ENCODE measurements around the gene ZNF236. TPM values are rescaled to one million over a fixed set of nuclear protein-coding genes. Genes with fewer than 3 reads are reported as not detected.
A peak's percentile ranks its signal among the peaks of the same experiment; 100 is the strongest.
"Not testable (repeated sequence)": the region's sequence is repeated elsewhere in the genome, so short reads cannot be mapped to it uniquely, and the experiment has no call there.

The ZNF236 gene
- total RNA-seq, 1 donor from 2014 or later: 6.5 TPM

DNA sequence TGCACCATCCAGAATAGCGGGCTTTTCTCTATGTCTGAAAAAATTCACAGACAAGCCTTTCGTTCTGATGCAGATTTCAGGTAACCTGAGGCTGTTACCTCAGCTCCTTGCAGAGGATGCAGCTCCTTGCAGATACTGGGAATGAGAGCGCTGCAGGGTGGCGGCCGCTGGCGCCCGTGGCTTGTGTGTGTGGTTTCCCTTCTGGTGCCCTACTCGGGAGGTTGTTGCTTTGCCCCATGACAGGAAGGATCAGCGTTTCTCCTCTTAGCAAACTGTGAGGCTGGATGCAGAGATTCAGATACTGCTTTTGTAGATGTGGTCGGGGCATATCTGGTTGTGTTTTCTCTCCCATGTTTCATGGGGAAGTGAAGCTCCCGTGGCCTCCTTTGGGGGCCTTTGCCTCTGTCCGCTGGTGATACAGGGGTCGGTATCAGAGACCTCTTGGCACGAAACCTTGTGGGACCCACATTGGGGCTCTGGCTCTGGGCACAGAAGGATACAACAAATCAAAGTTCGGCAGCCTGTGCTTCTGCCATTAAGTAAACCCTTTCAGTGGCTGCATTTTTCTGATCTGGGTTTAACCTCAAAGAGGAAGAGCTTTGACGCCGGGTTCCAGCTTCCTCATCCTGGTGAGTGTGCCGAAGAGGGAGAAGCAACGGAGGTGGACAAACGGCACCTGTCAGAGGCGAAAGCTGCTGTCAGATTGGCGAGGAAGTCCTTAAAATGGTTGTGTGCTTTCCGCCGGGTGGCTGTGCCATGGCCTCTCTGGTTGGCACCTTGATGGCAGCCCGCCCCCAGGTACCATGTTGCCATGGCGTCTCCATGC, 182.4 kb downstream of the ZNF236 start:
- DNase-seq (ENCODE audit: low read depth in 2 of 2): peak in 1 of 2 donors; percentile 14

DNA sequence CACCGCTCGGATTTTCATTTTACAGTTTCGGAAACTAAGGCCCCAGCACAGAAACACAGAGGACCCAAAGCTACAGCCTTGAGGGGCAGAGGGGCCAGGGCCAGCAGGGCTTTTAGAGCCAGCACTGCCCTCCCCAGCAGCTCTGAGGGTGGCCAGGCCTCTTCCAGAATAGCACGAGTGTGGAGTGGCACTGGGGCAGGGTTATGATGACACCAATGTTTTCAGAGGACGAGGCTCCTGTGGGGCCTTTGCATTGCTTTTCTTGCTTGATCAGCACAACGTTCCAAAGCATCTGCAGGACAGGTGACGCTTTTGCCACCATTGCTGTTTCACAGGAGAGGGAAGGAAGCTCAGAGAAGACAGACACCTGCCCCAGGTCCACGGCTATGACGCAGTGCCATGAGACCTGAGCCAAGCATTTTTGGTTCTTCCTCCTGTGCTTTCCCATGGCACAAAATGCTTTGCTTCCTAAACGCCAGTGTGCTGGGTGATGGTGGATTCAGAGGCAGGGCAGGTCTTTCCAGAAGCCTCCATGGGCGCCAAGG, 183.4 kb downstream of the ZNF236 start:
- DNase-seq (ENCODE audit: low read depth in 2 of 2): no peak

DNA sequence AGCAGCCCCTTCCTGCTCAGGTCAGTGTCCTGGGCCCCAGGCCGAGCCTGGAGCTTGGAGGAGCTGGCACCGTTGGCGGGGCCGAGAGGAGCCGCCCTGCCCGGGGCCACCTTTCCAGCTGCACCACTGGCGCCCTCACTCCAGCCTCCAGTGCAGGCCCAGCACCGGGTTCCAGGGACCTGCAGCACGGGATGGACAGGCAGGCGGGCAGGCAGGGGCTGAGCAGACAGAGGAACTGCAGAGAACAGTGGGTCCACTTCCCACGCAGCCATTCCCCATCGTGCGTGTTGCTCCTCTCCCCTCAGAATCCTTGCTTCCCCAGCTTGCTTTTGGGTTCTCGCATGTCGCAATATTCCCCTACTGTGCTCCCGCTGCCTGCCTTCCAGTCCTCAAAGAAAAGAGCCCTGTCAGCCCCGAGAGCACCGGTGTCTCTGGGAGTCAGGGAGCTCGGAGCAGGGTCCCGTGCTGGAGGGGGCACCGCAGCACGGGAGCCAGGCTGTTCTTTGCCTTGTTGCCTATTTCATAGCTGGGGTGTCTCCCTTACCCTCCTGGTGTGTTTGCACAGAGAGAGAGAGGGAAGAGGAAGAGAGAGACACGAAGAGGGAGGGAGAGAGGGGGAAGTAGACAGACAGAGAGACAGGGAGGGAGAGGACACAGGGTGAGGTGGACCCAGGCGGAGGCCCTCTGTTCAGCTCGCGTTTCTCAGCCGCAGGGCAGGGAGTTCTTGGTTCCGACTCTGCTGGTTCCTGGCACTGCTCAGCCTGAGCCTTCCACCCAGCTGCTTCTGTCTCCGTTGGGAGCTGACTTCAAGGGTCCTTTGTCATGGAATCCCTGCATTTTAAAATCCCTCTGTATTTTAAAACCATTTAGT, 184.2 kb downstream of the ZNF236 start:
- no peak for DNase-seq (ENCODE audit: low read depth in 2 of 2)

DNA sequence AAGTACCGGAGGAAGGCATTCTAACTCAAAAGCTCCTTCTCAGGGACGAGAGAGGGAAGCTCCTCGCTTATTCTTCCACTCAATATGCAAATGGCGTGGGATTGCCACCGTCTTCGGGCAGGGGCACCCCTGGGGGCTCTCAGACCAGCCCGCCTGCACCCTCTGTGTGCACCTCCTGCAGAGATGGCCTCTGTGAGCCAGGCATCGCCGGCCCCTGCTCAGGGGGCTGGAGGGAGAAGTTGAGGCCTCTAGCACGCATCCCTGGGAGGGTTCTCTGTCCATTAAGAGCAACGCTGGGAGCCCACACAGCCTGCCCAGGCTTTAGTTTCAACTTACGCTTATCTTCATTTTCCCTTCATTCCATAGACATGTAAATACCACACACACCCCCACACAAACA, 184.9 kb downstream of the ZNF236 start:
- no peak for DNase-seq (ENCODE audit: low read depth in 2 of 2)

DNA sequence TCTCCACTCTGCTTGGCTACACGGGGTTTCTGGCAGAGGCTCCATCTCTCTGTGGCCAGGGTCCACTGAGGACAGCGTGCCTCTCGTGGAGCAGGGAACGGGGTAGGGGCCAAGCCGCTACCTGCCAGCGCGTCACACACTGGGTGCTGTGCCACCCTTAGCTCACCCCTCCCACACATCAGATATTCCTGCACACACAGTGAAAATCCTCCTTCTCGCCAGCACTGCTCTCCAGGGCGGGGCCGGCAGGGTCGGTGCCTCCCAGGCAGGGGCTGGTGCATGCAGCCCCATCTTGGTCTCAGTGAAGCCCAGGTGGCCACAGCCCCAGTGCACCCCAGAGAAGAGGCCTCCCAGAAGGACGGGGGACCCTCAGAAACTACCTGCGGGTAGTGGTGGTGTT, 185.6 kb downstream of the ZNF236 start:
- no peak for DNase-seq (ENCODE audit: low read depth in 2 of 2)

DNA sequence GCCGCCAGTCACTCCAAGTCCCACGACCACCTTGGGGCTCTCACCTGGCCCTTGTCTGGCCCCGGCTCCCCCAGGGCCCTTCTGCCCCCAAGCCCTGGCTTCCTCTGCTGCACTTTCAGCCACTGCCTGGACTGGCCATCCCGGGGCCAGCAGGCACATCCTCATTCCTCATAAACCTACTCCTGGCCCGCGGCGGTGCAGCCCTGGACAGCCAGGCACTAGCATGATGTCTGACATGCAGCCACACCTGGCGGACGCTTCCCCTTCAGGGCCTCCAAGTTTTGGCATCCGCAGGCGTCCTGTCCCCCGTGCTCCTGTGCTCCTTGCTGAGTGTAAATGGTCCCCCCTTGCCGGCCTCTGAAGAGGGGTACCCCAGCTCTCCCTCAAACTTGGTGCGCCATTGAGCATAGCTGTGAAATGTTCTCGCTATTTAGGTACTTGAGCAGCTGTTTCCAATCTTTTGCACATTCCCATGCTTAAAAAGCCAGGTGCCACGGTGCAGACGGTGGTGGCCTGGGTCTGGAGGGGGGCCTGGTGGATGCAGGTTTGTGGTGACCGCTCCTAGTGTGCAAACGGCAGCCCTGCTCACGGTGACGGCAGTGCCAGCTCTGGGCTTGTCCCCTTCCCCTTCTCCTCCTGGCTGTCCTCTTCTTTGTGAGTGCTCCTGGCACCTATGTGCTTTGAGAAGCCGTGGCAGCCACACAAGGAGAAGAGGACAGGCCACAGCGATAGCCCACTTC, 186.4 kb downstream of the ZNF236 start:
- no peak for DNase-seq (ENCODE audit: low read depth in 2 of 2)

DNA sequence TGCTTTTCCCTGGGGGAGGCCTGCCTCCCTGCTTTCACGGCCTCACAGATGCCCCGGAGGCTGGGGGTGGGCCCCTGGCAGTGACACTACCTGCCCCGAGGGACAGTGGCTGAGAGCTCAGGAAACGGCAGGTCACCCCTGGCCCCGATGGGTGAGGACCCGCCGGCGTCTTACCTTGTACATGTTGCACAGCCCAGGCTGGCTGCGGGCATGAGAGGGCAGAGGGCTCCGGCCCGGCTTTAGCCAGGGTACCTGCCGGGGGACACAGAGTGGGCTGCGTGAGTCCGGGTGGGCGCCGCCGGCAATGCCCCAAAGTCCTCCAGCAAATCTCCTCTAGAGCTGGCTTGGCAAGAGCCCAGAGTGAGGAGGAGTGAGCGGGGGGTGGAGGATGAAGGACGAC, 187.3 kb downstream of the ZNF236 start:
- no peak for DNase-seq (ENCODE audit: low read depth in 2 of 2)

DNA sequence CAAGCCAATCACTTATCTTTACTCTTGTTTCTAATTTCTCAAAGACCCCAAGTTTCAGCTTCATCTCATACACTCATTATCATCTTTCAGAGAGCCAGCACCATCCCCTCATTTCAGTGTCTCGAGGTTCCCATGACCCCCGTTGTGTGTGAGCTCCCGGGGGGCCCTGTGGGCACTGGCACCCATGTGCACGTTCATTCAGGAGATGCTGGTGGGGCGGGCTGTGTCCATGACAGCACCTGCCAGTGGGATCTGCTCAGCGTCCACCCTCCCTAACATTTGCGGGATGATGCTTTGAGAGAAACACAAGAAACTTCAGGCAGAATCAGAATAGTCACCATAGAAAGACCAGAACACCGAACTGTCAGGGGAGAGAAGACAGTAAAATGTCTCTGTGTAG, 189.8 kb downstream of the ZNF236 start:
- DNase-seq (ENCODE audit: low read depth in 2 of 2): no peak

DNA sequence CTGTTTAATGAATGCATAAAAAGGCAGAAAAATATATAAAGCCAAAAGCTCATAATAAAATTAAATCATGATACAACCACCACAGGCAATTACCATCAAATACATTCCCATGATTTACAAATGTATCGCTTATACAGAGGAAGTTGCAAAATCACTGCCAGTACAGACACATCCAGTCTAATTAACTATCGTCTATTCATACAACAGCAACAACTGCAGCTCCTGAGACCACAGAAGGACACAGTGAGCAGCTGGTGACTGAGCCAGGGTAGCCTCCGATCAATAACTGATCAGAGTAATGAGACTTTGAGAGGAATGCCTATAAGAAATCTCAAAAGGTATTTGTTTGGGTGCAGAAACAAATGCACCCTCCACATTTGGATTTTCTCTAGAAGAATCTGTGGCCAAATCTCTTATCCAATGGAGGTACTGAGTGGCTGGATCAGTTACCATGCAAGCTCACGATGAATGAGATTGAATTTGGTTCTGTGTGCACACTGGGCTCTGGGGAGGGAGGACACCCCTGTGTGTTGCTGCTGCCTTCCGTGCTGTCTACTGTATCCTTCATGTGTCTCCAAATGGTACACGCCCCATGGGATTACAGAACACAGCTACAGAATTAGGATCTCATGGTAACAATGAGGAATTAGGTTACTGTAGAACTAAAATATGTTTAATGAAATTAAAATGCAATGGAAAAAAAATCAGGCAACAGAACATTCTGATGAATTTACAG, 190.6 kb downstream of the ZNF236 start:
- DNase-seq (ENCODE audit: low read depth in 2 of 2): no peak

DNA sequence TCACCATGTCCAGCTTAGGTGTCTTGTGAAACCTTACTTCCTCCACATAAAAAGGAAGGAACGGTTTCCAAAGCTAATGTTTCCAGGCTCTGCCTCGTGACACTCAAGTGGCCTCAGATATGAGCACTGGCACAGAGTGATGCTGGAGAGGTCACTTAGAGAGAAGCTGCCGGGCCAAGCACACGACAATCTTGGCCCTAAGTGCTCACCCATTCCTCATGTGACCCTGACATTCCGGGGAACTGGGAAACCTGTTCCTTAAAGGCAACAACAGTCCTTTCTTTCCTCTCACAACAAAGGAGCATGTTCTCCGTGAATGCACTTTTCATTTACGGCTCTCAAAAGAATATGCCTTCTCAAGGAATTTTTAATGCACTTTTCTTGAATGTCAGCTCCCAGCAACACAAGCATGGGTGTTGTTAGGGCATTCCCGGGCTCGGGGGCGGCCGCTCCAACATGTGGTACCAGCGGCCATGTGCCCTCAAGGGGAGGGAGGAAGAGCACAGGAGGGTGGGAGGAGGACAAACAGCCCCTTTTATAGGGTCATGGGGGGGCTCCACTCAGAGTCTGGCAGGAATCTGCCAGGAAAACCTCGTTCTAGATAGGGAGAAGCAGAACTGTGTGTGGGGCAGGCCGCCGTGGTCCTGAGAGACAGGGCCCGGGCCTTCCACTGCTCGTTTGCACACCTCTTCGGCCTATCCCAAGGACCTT, 191.6 kb downstream of the ZNF236 start:
- DNase-seq (ENCODE audit: low read depth in 2 of 2): no peak

DNA sequence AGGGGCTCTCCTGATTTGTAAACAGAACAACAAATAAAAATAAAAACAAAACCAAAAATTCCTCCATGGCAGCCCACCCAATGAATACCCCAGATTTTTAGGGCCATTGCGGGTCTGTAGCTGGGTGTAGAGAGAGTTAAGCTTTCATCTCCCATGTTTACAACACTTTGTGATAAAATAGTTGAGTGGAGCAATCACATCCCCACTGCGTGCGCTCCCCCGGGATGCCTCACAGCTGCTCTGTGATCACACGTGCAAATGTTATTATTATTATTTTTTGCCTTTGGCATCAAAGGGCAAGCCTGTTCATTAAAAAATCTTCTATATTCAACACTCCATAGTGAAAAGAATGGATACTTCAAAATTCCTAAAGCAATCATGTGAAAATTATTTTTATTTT, 192.2 kb downstream of the ZNF236 start:
- DNase-seq (ENCODE audit: low read depth in 2 of 2): no peak

DNA sequence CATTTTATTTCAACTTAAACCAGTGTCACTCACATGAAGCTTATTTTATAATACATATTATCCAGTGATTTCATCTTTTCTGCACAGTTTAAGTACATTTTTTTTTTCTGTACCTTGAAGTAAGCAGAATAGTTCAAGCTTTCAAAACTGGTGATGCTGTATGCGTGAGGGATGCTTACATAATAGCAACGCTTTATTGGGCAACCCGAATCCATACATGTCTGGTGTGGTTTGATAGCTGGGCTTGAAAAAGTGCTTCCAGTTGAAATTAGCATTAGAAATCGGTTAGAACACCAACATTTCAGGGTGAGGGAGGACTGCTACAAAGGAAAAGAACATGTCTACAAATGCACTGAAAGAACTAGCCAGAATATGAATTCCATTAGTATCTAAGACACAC, 192.8 kb downstream of the ZNF236 start:
- no peak for DNase-seq (ENCODE audit: low read depth in 2 of 2)

DNA sequence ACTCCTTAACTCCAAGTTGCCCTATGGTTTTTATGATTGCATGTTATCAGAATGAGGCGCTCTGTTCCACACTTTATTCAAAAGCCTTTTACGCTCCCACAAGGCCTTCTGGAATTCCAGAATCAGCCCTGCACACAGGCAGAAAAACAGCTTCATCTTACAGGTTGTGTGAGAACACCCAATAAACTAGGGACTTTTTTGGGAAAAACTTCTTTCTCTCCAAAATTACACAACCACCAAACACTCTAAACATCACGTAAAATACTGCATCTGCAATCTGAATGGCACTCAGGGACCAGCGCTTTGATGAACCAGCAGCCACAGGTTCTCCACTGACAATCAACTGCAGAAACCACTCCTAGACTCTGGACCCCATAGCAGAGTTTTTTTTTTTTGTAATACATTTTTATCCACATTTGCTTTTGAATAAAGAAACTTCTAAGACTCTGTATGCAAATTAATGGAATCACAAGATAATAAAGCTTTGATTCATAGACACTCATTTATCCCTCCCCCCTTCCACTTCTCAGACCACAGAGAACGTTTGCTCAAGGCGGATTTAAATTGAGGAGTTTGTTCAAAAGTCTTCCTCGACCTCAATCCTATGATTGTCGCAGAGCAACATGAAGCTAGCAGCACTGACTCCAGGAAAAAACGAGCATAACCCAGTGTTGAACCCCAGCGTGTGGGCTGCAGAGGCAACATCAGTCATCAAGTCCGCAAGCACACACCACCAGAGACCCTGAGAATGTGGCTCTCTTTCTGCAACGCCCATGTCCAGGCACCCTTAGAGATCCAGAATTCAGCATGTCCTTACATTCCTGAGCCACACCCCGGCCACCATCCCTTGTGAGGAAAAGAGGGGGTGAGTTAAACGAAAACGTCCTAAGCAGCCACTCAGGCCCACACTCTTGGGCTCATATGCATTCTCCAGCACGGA, 193.7 kb downstream of the ZNF236 start:
- DNase-seq (ENCODE audit: low read depth in 2 of 2): no peak

DNA sequence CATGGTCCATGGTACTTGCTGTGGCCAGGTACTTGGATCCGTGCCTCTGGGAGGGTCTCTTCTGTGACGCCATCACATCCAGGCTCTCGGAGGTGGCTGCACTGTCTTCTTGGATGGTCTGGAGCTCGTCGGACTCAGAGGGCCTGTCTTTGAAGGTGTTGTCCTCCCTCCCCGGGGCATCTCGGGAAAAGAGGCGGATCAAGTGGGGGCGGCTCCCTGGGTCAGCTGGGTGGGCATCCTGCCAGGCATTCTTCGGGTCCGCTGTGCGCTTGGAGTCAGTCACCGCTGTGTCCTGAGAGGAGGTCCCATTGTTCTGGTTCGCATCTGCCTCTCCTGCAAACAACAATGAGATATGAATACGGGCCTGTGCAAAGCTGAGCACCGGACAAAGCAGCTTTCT, 194.6 kb downstream of the ZNF236 start:
- no peak for DNase-seq (ENCODE audit: low read depth in 2 of 2)

DNA sequence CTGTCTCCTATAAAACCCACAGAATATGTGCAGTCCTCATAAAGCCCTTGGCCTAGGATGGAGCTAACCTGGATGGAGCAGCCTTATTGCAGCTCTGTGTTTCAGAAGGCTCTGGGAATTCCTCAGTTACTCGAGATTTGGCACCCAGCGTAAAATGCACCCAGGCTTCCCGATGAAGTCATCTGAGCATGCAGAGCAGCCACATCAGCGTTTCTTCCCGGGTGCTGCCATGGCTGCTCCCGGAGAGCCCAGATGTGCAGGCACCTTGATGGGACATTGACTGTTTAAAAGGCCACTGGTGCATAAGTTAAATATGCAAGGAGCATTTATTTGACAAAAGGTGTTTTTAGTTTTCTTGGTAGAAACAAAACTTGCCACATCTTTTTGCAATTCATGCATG, 195.0 kb downstream of the ZNF236 start:
- no peak for DNase-seq (ENCODE audit: low read depth in 2 of 2)

DNA sequence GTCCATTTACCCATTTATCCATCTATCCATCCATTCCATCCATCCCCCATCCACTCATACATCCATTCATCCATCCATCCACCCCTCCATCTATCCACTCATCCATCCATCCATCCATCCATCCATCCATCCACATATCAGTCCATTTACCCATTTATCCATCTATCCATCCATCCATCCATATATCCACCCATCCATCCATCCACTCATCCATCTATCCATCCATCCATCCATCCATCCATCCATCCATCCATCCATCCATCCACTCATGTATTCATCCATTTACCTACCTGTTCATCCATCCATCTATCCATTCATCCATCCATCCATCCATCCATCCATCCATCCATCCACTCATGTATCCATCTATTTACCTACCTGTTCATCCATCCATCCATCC, 196.3 kb downstream of the ZNF236 start:
- not testable (repeated sequence) for DNase-seq (ENCODE audit: low read depth in 2 of 2)

DNA sequence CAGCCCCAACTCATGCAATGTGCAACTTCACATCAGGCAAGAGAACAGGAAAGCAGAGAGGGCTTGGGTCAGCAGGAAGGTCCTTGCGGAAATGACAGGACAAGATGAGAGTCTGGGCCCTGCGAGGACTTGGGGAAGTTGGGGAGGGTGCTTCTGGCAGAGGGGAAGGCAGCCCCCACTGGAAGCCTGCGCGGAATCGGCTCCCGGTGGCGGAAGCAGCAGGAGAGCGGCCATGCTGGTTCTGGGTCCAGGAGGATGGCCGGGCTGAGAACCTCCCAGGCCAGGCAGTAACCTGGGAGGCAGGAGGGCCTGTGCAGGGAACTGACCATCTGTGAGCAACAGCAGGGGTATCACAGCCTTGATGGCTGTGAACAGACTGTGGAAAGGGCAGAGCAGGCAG, 197.3 kb downstream of the ZNF236 start:
- no peak for DNase-seq (ENCODE audit: low read depth in 2 of 2)
